Left hindlimb (tissue), 1 donor: Measurements from ENCODE around the gene IL3.

Experiments
- DNase-seq: peaks from one replicate; pipeline ENCODE4 v3.0.0-alpha.2; 2018

IL3 gene

DNA sequence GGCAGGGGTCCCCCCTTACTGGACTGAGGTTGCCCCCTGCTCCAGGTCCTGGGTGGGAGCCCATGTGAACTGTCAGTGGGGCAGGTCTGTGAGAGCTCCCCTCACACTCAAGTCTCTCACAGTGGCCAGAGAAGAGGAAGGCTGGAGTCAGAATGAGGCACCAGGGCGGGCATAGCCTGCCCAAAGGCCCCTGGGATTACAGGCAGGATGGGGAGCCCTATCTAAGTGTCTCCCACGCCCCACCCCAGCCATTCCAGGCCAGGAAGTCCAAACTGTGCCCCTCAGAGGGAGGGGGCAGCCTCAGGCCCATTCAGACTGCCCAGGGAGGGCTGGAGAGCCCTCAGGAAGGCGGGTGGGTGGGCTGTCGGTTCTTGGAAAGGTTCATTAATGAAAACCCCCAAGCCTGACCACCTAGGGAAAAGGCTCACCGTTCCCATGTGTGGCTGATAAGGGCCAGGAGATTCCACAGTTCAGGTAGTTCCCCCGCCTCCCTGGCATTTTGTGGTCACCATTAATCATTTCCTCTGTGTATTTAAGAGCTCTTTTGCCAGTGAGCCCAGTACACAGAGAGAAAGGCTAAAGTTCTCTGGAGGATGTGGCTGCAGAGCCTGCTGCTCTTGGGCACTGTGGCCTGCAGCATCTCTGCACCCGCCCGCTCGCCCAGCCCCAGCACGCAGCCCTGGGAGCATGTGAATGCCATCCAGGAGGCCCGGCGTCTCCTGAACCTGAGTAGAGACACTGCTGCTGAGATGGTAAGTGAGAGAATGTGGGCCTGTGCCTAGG lies 13.0 kb downstream of the IL3 start, which contains the start of gene CSF2:
TSS of gene CSF2 (plus strand) at position 559 of the 783 bp plus-strand sequence. CDS start at position 594, 35 bp downstream.
- no peak for DNase-seq

DNA sequence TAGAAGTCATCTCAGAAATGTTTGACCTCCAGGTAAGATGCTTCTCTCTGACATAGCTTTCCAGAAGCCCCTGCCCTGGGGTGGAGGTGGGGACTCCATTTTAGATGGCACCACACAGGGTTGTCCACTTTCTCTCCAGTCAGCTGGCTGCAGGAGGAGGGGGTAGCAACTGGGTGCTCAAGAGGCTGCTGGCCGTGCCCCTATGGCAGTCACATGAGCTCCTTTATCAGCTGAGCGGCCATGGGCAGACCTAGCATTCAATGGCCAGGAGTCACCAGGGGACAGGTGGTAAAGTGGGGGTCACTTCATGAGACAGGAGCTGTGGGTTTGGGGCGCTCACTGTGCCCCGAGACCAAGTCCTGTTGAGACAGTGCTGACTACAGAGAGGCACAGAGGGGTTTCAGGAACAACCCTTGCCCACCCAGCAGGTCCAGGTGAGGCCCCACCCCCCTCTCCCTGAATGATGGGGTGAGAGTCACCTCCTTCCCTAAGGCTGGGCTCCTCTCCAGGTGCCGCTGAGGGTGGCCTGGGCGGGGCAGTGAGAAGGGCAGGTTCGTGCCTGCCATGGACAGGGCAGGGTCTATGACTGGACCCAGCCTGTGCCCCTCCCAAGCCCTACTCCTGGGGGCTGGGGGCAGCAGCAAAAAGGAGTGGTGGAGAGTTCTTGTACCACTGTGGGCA lies 13.8 kb downstream of the IL3 start:
- no peak for DNase-seq

- DNase-seq, result no peak
Measured at GRCh38 chr5:132074772-132075718, 14.6 kb downstream of the IL3 start.

- DNase-seq, result no peak
Measured at GRCh38 chr5:132075719-132076077, 15.2 kb downstream of the IL3 start.

GRCh38 chr5:132076202-132076830 lies 15.9 kb downstream of the IL3 start:
- no peak for DNase-seq

DNA sequence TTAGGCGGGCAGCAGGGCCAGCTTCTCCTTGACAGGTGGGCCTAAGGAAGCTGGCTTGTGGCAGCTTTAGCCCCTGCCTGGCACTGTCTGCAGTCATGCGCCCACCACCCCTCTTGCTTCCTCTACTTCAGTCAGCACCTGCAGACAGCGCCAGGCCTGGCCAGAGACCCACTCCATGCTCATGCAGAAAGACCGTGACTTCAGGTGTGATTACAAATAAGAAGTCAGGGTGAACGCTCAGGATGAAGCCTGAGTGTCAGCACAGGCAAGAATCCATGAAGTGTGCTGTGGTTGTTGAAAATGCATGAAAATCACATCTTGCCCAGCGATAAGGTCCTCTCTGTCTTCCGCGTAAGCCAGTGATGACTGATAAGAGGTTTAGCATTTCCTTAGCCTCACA lies 16.5 kb downstream of the IL3 start:
- DNase-seq, result no peak

GRCh38 chr5:132079081-132079480 lies 18.6 kb downstream of the IL3 start:
- DNase-seq, result no peak

DNA sequence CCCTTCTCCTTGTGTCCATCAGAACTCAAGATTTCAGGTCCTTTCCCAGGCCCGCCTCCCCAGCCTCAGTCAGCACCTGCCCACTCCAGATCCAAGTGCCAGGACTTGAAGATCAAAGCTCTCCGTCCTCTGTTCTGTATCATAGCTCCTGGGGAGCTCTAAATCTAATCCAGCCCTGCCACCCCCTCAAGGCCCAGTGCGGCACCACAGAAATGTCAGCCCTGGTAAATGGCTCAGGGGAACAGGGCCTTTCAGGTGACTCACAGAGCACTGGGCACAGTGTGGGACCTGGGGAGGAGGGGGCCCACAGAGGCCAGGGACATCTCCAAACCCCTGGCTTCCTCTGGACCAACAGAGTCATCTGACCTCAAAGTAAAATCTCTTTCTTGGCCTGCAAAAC lies 19.2 kb downstream of the IL3 start:
- no peak for DNase-seq

- no peak for DNase-seq
Measured at GRCh38 chr5:132080595-132080994, 20.1 kb downstream of the IL3 start.

DNA sequence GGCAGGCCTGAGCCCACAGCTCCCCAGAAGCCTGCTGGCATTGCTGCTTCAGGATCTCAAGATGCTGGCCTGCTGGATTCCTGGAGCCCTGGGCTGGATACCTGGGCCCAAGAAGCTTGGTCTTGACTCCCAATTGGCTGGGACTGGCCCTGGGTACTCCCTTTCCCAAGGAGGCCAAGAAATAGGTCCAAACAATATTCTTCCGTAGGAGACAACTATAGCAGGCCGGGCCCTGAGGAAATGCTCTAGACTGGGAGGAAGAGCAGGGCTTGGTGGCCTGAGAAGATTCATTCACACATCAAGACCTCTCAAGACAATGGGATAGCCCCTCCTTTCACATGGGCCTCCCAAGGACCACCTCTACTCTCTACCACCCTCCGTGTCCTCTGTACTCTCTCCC lies 21.0 kb downstream of the IL3 start:
- no peak for DNase-seq

- no peak for DNase-seq
Measured at GRCh38 chr5:132082329-132083023, 22.0 kb downstream of the IL3 start.

DNA sequence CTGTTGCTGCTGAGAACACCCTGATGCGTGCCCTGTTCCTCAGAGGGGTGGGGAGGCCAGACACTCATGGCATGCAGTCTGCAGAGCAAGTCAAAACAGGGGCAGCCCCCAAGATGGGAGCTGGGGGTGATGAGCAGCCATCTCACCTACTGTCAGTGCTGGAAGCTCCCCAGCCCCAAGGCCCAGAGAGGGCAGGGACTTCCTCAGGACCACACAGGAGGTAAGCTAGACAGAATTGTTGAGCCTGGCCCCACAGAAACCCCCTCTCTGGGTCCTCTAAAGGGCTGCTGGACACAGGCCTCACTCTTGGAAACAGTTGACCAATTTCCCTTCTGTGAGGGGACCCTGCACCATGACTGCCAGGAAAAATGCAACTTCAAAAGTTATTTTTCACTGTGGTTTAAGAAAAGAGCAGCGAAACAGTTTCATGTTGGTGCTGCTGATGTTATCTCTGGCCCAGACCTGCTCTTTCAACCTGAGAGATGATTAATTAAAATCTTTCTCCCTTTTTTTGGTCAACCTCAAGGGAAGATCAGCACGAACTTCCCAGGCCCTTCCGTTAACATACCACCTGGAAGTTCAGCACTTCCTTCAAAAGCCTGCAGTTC lies 22.7 kb downstream of the IL3 start:
- no peak for DNase-seq

- no peak for DNase-seq
Measured at GRCh38 chr5:132085686-132086085, 25.2 kb downstream of the IL3 start.

DNA sequence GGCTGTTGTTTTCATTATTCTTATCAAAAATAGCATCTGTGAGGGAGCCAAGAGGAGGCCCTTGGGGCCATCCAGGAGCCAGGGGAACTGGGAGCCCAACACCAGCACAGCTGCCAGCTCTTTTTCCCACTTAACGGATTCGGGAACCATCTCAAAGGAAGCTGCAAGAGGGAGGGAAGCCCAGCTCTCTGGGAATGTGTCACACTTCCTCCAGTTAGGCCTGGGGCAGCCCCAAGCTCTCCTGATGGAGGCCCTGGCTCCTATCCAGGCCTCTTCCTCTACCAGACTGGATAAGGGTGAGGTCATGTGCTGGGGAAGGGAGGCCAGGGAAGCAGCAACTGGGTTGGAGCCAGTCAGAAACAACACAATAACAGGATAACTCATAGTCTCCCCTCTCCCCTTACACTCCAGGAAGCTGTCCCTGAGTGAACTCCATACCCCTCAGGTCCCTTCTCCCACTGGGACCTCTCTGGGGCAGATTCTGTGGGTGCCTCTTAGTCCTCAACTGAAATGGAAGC lies 25.9 kb downstream of the IL3 start:
- DNase-seq, result peak; percentile 60

- DNase-seq, result no peak
Measured at GRCh38 chr5:132087176-132087575, 26.7 kb downstream of the IL3 start.

DNA sequence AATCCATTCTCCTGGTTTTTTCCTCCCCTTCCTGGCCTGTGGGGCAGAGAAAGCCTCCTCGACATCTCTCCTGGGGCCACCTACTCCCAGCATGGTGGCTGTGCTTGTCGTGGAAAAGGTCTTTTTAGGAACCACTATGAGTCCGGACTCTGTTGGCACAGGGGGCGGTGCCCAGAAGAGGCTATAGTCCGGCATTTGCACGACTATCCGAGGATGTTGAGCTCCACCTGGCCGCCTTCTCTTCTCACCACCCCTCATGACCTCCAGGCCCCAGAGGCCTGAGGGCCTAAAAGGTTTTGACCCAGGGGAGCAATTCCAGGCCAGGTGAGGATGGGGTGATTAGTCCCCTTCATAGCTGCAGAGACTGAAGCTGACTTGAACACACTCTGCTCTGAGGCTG lies 27.2 kb downstream of the IL3 start:
- no peak for DNase-seq

DNA sequence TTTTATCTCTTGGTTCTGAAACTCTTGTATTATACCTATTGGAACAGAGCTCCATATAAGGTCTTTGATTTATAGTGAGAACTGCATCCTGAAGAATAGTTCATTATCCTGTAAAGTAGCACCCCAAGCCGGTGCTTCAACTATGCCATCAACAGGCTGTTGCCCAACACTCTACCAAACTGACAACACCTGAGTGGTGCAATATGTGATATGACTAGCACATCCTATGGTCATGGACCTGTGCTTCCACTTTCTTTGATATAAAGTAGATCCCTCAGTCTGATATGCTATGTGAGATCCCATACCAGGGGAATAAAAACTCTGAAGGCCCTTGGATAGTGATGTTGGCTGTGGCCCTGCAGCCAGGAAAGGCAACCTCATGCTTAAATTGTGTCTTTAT lies 28.9 kb downstream of the IL3 start:
- DNase-seq, result no peak

GRCh38 chr5:132090107-132090506 lies 29.7 kb downstream of the IL3 start:
- DNase-seq, result no peak

DNA sequence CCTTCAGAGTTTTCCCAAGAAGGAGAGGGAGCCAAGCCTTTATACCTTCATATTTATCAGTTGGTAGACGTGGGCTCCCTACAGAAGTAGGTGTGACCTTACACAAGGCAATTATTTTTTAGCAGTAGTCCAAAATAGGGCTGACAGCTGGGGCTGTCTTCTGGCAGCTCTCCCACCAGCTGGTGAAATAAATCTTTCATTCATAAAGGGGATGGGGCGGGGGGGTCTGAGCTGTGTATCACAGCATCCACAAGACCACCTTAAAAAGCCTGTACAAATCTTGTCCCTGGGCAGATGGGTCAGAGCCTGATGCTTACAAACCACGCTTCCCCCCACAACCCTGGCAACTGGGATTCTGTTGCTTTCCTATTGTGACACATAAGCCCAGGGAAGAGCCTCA lies 32.8 kb downstream of the IL3 start:
- no peak for DNase-seq

DNA sequence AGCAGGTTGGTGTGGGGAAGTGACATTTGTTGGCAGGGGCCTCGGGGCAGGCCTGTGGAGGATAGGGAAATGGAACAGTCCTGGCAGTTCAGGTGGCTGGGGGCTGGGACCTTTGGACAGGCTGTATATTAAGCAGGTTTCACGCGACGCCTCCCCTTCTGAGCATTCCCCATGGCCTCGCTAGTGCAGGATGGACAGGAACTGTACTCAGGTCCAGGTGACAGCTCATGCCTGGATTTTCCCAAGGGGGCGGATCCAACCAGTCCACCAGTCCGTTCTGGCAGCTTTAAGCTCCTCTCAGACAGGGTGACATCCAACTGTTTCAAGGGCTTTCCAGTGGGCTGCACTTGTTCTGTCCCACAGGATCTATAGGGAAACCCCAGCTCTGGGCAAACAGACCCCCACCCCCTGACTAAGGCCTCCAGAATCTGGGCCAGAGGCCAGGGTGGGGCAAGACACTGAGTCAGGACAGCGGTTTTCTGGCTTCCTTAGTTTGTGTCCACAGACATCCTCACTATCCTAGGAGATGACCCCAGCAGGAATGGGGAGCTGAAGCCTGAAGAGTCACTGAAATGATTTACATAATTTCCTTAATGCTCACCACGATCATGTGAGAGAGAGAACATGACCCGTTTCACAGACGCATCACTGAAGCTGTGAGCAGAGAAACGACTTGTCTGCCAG lies 34.1 kb downstream of the IL3 start:
- no peak for DNase-seq

- no peak for DNase-seq
Measured at GRCh38 chr5:132095077-132095410, 34.6 kb downstream of the IL3 start.
